HG03520 (cell line): Measurements from ENCODE around the gene FKBP1A.
"Not testable (repeated sequence)": the region's sequence is repeated elsewhere in the genome, so short reads cannot be mapped to it uniquely, and the experiment has no call there.

Experiments
- ATAC-seq: cut with Tn5 transposase; IDR thresholded peaks from one replicate; pipeline ENCODE4 v1.9.1; 2021; ENCODE audit warnings: mild to moderate bottlenecking, moderate library complexity; ENCODE audit not compliant: unreplicated experiment

Gene FKBP1A

GRCh38 chr20:1417790-1418189, 24.9 kb upstream of the FKBP1A start:
- ATAC-seq: no peak

GRCh38 chr20:1417273-1417672, 24.4 kb upstream of the FKBP1A start:
- ATAC-seq: no peak

- no peak for ATAC-seq
Measured at GRCh38 chr20:1415667-1416468, 23.0 kb upstream of the FKBP1A start.

DNA sequence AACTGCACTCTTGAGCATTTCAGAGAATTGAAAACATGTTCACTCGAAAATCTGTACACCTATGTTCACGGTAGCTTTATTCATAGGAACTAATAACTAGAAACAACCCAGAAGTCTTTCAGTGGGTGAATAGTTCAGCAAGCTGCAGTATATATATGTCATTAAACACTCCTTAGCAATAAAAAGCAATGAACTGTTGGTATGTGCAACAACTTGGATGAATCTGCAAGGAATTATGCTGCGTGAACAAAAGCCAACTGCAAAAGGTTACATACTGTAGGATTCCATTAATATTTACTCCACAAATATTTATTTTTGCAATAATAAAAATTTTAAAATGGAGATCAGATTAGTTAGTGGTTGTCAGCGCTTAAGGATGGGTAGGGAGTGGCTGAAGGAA, 22.1 kb upstream of the FKBP1A start:
- ATAC-seq: no peak

DNA sequence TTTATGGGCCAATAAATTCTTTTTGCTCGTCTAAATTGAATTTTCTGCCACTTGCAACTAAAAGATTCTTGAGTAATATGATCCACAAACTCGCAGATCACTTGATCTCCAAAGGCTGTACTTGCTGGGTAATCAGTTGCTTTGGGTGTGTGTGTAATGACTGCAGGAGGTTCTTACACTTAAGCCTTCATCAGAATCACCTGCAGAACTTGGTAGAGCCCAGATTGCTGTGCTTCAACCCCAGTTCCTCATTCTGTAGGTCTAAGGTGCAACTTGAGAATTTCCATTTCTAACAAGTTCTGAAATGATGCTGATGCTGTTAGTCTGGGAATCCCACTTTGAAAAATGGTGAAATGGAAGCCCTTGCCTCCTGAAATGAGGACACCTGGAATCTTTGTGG, 12.9 kb upstream of the FKBP1A start:
- ATAC-seq: no peak

GRCh38 chr20:1403624-1404023, 10.8 kb upstream of the FKBP1A start:
- ATAC-seq: no peak

DNA sequence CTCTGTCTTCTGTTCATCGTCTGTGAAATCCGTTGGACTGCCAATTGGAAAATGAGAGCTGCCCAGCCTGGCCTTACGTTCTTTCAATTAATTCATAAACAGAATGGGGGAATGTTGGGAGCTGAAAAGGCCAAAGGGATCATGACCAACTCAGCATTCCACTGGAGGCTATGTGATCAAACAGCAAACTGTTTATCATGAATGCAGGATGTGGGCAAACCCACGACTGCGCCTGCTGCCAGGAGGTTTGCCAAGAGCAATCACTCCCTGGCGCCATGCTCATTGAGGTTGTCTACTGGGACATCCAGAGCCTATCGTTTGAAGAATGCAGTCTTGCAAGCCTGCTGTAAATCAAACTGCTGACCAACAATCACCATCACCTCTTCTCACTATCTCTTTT, 9.3 kb upstream of the FKBP1A start:
- no peak for ATAC-seq

DNA sequence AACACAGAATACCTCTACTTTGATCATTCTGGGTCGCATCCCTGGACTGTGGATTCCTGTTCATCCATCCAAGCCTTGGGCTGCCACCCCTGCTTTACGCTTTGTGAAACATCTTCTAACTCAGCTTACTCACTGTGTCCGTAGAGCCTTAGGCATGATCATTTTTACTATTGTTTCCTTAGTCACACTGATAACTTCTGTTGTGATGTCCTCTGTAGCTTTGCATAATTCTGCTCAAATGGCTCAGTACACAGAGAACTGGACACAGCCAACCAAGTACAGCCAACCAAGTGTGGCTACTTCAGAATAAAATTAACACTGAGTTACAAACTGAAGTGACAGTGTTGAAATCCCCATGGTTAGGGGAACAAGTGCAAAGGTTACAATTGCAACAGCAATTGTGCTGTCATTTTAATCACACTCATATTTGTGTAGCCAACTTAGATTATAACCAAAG, 8.6 kb upstream of the FKBP1A start:
- no peak for ATAC-seq

GRCh38 chr20:1399678-1400366, 7.0 kb upstream of the FKBP1A start:
- not testable (repeated sequence) for ATAC-seq

GRCh38 chr20:1398185-1398584, 5.3 kb upstream of the FKBP1A start:
- not testable (repeated sequence) for ATAC-seq

- ATAC-seq: no peak
Measured at GRCh38 chr20:1397710-1398109, 4.9 kb upstream of the FKBP1A start.

- no peak for ATAC-seq
Measured at GRCh38 chr20:1396702-1397101, 3.8 kb upstream of the FKBP1A start.

GRCh38 chr20:1396264-1396663, 3.4 kb upstream of the FKBP1A start:
- ATAC-seq: no peak

- ATAC-seq: no peak
Measured at GRCh38 chr20:1394686-1395085, 1.8 kb upstream of the FKBP1A start.

DNA sequence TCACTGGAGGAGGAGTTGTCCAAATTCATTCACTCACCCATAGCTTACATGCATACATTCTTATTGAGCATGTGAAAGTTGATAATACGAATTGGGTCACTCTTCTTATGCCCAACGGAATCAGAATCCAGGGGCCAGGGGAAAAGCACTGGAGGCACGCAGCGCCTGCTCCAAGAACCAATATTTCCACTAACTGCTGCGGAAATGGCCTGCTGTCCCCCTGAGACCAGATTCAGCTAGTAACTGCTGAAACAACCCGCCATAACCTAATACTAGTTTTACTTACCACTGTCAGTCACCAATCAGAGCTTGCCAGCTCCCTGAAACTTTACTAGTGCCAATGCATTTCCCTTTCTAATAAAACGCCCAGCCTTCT, 641 bp upstream of the FKBP1A start:
- ATAC-seq: no peak

DNA sequence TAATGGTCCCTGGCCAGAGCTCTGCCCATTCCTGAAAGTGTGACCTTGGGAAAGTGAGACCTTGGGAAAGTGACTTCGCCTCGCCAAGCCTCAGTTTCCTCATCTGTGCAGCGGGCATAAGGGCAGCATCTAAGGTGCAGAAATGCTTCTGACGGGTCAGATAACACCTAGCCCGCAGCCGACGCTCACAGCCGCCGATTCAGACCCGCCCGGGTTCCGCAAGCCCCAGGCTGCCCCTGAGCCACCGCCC, 486 bp downstream of the FKBP1A start:
- ATAC-seq: peak; percentile 16

DNA sequence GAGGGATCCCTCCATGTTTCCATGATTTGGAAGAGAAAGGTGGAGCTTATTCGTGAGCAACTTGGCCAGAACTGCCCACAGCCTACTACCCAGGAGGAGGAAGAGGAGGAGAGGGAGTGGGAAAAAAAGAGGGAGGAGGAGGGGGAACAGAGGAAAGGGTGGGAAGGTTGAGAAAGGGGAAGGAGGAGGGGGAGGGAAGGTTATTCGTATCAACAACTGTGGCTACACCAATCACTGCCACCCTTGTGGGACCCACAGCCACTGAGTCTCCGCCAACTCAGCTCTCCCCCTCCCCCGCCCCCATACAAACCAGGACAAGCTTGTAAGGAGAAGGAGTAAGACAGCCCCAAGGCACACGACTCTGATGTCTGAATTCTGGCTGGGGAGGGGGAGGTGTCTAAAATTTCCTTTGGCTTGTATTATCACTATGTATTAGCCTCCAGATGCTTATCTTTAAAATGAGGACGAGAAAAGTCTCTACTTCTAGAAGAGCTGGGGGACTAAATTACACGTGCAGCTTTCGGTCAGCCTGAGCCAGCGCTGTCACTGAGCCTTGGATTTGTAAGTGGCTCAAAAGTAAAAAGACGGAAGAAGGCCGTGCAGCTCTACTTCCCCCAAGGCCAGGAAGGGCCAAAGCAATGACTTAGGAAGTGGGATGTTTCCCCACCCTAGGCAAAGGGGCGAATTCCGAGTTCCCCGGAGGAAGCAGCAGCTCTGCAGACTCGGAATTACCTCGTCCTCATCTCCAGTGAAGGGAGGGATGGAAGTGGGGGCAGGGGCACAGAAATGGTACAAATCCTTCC, 1.0 kb downstream of the FKBP1A start:
- no peak for ATAC-seq

GRCh38 chr20:1390581-1391403, 2.1 kb downstream of the FKBP1A start:
- no peak for ATAC-seq

- ATAC-seq: no peak
Measured at GRCh38 chr20:1389703-1390580, 2.9 kb downstream of the FKBP1A start.
